GM12801 (cell line): ENCODE data around the gene TMPRSS4.

Experiments
- TF ChIP-seq, protein P1 (sequence below): IDR thresholded peaks from one replicate; pipeline ENCODE4 v1.5.1; 2011; ENCODE audit warnings: control low read depth; ENCODE audit not compliant: insufficient read length; ENCODE audit errors: extremely low read depth

The TMPRSS4 gene

GRCh38 chr11:118051136-118051610 is 25.7 kb upstream of the TMPRSS4 start:
- TF ChIP-seq, protein P1, sequence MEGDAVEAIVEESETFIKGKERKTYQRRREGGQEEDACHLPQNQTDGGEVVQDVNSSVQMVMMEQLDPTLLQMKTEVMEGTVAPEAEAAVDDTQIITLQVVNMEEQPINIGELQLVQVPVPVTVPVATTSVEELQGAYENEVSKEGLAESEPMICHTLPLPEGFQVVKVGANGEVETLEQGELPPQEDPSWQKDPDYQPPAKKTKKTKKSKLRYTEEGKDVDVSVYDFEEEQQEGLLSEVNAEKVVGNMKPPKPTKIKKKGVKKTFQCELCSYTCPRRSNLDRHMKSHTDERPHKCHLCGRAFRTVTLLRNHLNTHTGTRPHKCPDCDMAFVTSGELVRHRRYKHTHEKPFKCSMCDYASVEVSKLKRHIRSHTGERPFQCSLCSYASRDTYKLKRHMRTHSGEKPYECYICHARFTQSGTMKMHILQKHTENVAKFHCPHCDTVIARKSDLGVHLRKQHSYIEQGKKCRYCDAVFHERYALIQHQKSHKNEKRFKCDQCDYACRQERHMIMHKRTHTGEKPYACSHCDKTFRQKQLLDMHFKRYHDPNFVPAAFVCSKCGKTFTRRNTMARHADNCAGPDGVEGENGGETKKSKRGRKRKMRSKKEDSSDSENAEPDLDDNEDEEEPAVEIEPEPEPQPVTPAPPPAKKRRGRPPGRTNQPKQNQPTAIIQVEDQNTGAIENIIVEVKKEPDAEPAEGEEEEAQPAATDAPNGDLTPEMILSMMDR = no peak

DNA sequence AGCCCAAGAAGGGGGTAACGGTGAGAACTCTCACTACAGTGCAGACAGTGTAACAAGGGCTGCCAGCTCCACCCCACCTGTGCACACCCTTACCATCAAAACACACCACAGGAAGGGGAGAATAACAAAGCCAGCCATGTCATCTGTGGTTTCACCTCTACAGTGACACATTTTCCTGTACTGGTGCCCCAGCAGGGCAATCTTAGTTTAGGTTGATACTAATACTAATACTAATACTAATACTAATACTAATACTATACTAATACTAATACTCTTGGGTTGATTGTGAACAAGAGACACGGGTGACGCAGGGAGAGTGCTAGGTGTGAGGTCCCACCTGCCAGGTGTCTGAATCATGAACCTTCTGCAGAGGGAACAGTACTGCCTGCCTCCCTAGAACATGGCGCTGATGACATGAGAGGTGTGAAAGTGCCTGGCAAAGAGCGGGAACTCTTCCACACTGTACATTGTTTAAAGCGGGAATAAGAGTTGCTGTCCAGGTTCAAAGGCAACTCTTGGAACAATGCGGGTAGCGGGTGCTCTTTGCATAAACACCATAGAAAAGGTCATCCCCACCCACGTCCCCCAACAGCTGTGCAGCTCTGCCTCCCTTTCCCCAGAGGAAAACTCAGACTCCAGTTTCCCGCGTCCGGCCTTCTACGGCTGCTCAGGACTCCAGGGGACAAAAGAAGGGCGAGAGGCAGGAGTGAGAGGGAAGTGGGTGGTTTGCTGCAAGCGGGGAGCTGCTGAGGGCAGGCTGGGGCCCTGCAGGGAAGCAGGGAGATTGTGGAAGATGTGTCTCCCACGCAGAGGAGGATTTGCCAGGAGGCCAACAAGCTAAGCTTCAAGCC is 25.0 kb upstream of the TMPRSS4 start:
- TF ChIP-seq, protein P1 = no peak

DNA sequence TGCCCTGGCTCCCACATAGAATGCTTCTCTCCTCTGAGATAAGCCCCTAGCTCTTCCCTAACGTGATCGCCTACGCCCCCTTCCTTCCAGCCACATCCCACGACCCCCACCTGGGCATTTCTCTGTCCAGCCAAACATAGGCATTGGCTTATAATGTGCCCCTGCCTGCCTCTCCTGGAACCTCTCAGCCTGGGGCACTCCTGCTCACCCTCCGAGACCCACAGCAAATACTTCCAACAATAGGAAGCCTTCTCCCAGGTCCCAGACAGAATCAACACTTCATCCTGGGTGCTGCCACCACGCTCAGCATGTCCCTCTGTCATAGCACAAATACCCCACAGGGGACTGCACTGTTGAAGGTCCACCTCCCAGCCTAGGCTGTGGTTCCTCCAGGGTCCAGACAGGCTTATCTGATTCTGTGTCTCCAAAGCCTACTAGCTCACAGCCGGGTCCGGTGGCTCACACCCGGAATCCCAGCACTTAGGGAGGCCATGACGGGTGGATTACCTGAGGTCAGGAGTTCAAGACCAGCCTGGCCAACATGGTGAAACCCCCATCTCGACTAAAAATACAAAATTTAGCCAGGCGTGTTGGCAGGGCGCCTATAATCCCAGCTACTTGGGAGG is 24.2 kb upstream of the TMPRSS4 start:
- TF ChIP-seq, protein P1 = no peak

DNA sequence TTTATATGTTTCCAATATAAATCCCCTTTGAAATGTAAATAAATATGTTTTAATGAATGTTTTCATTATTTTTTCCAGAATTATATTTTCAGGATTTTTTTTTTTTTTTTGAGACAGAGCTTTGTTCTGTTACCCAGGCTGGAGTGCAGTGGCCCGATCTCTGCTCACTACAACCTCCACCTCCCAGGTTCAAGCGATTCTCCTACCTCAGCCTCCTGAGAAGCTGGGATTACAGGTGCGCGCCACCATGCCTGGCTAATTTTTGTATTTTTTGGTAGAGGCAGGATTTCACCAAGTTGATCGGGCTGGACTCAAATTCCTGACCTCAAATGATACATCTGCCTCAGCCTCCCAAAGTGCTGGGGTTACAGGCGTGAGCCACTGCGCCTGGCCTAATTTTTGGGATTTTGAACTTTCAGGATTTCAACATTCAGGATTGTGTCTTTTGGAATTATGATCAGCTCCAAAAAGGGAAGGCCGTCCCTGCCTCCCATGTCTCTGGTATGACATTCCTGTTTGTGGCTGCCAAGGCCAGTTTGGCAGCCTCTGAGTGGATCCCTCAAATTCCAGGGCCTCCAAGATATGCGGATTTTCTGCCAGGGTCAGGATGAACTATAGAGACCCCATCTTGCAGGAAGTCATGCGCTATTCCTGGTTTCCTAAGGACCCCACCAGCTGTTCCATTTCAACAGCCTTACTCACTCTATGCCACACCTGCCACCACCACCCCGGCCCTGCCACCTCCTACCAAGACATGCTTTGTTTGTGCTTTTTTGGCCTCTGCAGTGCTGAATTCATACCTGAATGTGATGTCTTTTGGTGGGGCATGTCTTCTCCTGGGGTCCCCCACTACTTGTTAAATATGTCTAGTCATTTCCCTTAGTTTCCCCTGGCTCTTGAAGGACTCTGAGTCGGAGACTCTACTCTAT is 21.9 kb upstream of the TMPRSS4 start:
- TF ChIP-seq, protein P1 = no peak

GRCh38 chr11:118055966-118056365 is 20.9 kb upstream of the TMPRSS4 start:
- TF ChIP-seq, protein P1 = no peak

DNA sequence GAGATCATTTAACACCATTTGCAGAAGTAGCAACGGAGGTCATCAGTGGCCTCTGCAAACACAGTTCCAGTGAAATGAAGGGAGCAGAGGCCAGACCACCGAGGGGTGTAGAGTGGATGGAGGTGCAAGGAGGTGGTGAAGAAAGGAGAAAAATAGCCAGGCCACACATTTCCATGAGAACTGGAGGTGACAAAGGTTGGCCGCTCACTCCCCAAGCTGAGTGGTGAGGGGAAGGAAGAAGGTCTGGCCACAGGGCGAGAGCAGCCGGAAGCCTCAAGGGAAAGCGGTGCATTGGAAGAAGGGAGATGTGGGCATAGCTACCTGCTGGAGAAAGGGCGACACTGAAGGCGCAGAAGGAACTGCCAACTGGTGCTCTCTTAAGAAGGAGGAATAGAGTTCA is 20.1 kb upstream of the TMPRSS4 start:
- TF ChIP-seq, protein P1 = no peak
